Measurements from ENCODE around the gene SLC12A5.

DNA sequence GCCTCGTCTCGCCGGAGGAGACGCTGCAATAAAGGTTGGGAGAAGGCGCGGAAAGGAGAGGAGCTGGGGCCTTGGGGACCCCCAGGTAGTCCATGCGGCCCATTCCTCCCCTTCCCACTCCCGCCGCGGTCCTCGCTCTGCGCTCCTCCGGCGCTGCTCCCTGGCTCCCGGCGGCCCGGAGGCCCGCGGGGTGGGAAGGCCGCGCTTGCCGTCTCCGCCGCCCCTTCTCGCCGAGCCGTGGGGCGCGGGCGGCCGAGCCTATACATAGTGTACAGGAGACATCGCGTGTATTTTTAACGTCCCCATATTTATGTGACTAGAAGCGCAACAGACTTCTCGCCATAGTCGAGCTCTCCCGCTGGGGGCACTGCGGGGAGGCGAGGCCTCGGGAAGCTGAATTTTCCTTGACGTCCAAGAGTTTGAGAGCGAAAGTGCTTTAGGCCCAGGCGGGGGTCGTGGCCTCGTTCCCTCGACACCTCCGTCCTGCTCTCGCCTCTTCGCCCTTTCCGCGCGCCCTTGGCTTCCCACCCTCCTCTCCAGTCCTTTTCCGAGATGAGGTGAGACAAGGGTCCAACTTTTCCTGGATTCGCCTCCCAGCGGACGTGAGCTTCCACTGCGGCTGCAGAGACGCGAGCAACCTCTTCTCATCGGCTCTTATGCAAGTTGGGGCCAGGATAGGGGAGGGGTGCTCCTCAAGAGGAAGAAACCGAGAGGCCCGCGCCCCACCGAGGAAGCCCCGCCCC lies 29.0 kb downstream of the SLC12A5 start:
- TF ChIP-seq, protein P1, sequence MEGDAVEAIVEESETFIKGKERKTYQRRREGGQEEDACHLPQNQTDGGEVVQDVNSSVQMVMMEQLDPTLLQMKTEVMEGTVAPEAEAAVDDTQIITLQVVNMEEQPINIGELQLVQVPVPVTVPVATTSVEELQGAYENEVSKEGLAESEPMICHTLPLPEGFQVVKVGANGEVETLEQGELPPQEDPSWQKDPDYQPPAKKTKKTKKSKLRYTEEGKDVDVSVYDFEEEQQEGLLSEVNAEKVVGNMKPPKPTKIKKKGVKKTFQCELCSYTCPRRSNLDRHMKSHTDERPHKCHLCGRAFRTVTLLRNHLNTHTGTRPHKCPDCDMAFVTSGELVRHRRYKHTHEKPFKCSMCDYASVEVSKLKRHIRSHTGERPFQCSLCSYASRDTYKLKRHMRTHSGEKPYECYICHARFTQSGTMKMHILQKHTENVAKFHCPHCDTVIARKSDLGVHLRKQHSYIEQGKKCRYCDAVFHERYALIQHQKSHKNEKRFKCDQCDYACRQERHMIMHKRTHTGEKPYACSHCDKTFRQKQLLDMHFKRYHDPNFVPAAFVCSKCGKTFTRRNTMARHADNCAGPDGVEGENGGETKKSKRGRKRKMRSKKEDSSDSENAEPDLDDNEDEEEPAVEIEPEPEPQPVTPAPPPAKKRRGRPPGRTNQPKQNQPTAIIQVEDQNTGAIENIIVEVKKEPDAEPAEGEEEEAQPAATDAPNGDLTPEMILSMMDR (conservative IDR thresholded peaks at IDR 0.05; ENCODE audit: low read length): no peak
- TF ChIP-seq EZH2phosphoT487 (IDR thresholded peaks at IDR 0.05; ENCODE audit: borderline replicate concordance, low read depth, low read length): no peak
